ENCODE results near the gene LILRB3.
"Not testable (repeated sequence)": the region's sequence is repeated elsewhere in the genome, so short reads cannot be mapped to it uniquely, and the experiment has no call there.

The LILRB3 gene

GRCh38 chr19:54209811-54210494 lies 12.9 kb downstream of the LILRB3 start:
- peak; percentile 87 for DNase-seq (ENCODE audit: low spot score)

- peak; percentile 75 for DNase-seq (ENCODE audit: low spot score)
Observed at GRCh38 chr19:54209058-54209810, 13.6 kb downstream of the LILRB3 start.

- DNase-seq (ENCODE audit: low spot score), result no peak
Observed at GRCh38 chr19:54208784-54209057, 14.1 kb downstream of the LILRB3 start.

- peak; percentile 79 for DNase-seq (ENCODE audit: low spot score)
Observed at GRCh38 chr19:54207983-54208783, 14.6 kb downstream of the LILRB3 start.

GRCh38 chr19:54207676-54207982 lies 15.2 kb downstream of the LILRB3 start:
- no peak for DNase-seq (ENCODE audit: low spot score)

- DNase-seq (ENCODE audit: low spot score), result not testable (repeated sequence)
Observed at GRCh38 chr19:54207193-54207592, 15.6 kb downstream of the LILRB3 start.

GRCh38 chr19:54206831-54207177 lies 16.0 kb downstream of the LILRB3 start:
- no peak for DNase-seq (ENCODE audit: low spot score)

GRCh38 chr19:54206030-54206830 lies 16.6 kb downstream of the LILRB3 start:
- no peak for DNase-seq (ENCODE audit: low spot score)

GRCh38 chr19:54204767-54205468 lies 17.9 kb downstream of the LILRB3 start:
- no peak for DNase-seq (ENCODE audit: low spot score)

- no peak for DNase-seq (ENCODE audit: low spot score)
Observed at GRCh38 chr19:54203151-54203611, 19.6 kb downstream of the LILRB3 start.

GRCh38 chr19:54201980-54202379 lies 20.8 kb downstream of the LILRB3 start:
- DNase-seq (ENCODE audit: low spot score), result no peak

- no peak for DNase-seq (ENCODE audit: low spot score)
Observed at GRCh38 chr19:54201172-54201701, 21.6 kb downstream of the LILRB3 start.

- DNase-seq (ENCODE audit: low spot score), result no peak
Observed at GRCh38 chr19:54199401-54199800, 23.4 kb downstream of the LILRB3 start.

GRCh38 chr19:54197121-54197520 lies 25.7 kb downstream of the LILRB3 start:
- no peak for DNase-seq (ENCODE audit: low spot score)

GRCh38 chr19:54196536-54196935 lies 26.3 kb downstream of the LILRB3 start:
- no peak for DNase-seq (ENCODE audit: low spot score)

GRCh38 chr19:54194463-54194862 lies 28.3 kb downstream of the LILRB3 start:
- DNase-seq (ENCODE audit: low spot score), result not testable (repeated sequence)

- no peak for DNase-seq (ENCODE audit: low spot score)
Observed at GRCh38 chr19:54193011-54193410, 29.8 kb downstream of the LILRB3 start.

GRCh38 chr19:54191811-54192453 lies 30.9 kb downstream of the LILRB3 start:
- no peak for DNase-seq (ENCODE audit: low spot score)

- no peak for DNase-seq (ENCODE audit: low spot score)
Observed at GRCh38 chr19:54191011-54191810, 31.6 kb downstream of the LILRB3 start, which contains the start of gene TSEN34. Gene TSEN34 (plus strand): TSS chr19:54191308. CDS start chr19:54191365, 57 bp downstream.

GRCh38 chr19:54190503-54191010 lies 32.2 kb downstream of the LILRB3 start:
- DNase-seq (ENCODE audit: low spot score), result peak; percentile 100
